Measurements from ENCODE around the gene COX19.

The COX19 gene, protein sequence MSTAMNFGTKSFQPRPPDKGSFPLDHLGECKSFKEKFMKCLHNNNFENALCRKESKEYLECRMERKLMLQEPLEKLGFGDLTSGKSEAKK

GRCh38 chr7:974820-975681 is at the start of gene COX19:
Gene COX19 (minus strand): TSS chr7:975549. CDS start chr7:975509, 40 bp downstream.
- peak; percentile 93 for DNase-seq

GRCh38 chr7:1024331-1024841 is 49.0 kb upstream of the COX19 start:
- DNase-seq, result no peak

DNA sequence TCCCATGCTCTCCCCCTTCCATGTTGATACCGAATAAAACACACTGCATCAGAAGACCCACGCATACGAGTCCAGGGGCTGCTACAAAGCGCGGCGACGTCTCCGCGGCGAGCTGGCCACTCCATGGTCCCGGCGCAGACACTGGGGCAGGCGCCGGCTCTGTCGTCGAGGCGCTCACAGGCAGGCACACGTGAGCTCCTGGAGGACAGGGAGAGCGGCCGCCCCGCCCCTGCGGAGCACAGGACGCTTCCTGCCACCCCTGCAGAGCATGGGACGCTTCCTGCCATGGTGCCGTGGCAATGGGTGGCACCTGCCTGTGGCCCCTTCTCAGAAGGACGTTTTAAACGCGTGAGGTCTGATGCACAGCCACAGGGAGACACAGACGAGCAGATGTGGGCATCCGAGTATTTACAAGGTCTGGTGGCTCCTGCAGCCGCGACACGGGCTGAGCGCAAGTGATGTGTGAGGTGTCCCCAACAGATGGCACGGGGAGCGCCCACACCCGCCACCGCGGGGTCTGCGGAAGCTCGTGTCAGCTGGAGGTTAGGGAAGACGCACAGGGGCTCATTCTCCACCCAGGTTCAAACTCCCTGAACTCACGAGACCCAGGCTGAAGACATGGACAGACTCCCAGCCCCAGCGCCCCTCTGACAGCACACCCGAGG is 47.6 kb upstream of the COX19 start:
- no peak for DNase-seq

- DNase-seq, result no peak
Measured at GRCh38 chr7:1022356-1022755, 47.0 kb upstream of the COX19 start.

- DNase-seq, result no peak
Measured at GRCh38 chr7:1021931-1022330, 46.6 kb upstream of the COX19 start.

DNA sequence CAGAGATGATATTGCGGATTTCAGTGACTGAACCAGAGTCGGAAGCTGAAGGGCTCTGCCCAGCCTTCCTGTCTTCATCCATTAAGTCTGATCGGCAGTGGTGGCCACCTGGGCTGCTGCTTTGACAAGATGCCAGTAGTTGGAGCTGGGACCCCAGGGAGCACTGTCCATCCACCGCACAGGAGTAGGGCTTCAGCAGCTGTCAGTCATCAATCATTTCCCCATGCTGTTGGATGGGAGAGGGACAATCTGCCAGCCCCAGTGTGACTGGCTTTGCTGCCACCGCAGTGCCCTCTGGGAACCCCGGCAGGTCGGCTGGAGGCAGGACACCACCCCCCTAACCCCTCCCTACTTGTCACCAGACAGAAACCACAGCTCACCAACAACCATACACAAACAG is 46.0 kb upstream of the COX19 start:
- no peak for DNase-seq

GRCh38 chr7:1020849-1021251 is 45.5 kb upstream of the COX19 start:
- DNase-seq, result no peak

GRCh38 chr7:1019789-1020610 is 44.7 kb upstream of the COX19 start:
- DNase-seq, result no peak

DNA sequence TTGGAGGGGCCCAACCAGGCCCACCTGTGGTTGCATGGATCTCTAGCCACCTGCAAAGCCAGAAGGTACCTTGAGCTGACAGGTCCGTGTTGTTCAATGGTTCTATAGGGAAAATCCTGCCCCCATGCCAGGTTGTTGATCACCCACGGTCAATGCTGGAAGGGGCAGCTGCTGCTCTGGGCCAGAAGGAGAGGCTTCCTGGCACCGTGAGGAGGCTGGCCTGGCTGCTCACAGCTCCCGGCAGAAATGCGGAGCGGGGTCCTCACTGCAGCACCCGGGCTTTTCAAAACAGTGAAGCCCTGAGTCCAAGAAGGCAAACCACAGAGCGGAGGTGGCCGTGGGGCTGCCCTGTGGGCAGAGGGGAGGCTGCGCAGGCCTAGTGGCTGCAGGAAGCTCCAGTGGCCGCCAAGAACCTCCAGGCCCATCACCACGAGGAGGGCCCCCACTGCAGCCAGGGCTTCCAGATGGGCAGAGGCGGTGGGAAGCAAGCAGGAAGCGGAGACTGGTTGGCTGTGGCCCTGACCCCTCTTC is 44.0 kb upstream of the COX19 start:
- no peak for DNase-seq

DNA sequence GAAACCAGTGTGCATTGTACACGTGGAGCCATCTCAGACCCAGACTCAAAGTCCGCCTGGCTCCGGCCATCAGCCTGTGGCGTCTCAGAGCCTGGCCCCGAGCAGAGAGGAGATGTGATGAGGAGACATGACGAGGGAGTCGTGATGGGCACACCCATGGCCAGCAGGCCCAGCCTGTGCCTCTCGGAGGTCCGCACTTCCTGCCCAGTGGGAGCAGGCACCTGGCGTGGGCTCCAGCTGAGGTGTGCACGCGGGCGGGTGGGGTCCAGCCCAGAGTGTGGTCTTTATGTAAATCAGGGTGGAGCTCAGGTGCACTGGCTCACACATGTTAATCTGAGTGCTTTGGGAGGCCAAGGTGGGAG is 43.0 kb upstream of the COX19 start:
- no peak for DNase-seq

DNA sequence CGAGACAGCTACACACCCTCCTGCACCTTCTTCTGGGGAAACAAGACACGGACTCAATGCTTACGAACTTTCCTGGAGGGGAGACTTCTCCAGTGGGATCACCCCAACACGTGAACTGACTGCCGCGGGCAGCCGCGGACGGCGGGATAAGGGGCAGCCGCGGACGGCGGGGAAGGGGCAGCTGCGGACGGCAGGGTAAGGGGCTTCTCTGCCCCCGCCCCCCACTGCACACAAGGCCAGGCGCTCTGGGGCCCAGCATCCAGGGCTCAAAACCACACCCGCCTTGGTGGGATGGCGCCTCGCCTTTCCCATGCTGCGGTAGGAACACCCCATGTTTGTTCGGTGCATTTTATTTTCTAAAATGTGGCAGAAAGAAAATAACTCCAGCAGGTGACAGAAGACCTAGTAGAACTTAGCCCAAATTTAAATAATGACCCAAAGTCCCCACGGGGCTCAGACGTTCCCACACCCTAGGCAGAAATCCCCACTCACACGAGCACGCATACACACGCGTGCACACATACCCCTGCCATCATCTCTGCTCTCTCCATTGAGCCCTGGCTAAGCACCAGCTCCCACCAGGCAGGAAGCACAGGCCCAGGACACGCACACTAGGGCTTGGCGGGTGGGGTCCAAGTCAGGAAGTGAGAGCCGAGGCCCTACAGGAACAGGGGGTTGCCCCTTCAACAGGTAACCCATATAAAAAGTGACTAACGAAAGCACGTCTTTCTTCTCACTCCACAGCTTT is 42.4 kb upstream of the COX19 start:
- no peak for DNase-seq

- DNase-seq, result no peak
Measured at GRCh38 chr7:1016577-1017531, 41.5 kb upstream of the COX19 start.

DNA sequence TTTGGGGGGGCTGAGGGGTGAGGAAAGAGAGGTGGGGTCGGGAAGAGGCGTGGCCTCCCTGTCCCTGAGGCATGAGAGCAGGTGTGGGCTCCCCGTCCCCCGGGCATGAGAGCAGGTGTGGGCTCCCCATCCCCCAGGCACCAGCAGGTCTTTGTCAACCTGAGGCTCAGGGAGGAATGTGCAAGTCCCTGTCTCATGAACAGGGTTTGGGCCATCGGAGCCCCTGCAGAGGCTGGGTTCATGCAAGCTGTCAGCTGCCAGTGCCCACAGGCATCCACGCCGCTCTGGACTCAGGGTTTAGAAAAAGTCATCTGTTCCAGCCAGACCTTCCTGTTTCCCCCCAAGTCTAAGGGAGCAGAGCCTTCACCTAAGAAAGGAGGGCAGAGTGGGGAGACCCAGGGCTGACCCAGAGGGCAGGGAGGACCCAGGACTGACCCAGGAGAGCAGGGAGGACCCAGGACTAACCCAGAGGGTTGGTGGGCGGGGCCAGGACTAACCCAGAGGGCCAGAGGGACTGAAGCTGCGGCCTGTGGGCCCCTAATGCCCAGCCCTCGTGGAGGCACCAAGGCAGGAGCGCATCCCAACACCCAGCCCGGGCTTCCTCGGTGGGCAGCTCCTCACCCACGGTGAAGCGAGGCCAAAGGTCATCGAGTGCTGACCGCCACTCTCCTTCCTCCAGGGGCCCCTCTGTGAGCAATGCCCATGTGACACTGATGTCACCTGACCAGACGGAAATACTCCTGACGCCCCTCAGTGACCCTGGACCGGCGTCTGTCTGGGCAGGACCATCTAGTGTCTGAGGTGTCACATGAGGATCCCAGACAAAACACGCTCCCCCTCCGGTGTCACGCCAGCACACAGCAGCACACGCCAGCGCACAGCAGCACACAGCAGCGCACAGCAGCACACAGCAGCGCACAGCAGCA is 40.1 kb upstream of the COX19 start:
- no peak for DNase-seq

- DNase-seq, result no peak
Measured at GRCh38 chr7:1014681-1015080, 39.3 kb upstream of the COX19 start.

- no peak for DNase-seq
Measured at GRCh38 chr7:1013581-1013980, 38.2 kb upstream of the COX19 start.

DNA sequence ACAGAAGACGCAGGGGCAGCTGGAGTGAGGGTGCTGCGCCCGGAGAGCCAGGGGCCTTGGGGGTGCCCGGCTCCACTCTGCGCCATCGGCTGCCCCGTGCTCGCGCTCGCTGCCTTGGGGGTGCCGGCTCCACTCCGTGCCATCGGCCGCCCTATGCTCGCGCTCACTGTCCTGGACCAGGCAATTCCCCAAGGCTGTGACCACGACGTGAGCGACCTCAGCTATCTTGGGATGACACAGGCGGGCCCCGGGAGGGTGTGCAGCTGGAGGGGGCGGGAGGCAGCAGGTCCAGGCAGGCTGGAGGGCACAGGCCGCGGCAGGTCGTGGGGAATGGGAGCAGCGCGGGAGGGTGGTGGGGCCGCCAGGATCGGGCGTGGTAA is 37.4 kb upstream of the COX19 start:
- DNase-seq, result no peak

GRCh38 chr7:1012004-1012715 is 36.8 kb upstream of the COX19 start:
- DNase-seq, result no peak

DNA sequence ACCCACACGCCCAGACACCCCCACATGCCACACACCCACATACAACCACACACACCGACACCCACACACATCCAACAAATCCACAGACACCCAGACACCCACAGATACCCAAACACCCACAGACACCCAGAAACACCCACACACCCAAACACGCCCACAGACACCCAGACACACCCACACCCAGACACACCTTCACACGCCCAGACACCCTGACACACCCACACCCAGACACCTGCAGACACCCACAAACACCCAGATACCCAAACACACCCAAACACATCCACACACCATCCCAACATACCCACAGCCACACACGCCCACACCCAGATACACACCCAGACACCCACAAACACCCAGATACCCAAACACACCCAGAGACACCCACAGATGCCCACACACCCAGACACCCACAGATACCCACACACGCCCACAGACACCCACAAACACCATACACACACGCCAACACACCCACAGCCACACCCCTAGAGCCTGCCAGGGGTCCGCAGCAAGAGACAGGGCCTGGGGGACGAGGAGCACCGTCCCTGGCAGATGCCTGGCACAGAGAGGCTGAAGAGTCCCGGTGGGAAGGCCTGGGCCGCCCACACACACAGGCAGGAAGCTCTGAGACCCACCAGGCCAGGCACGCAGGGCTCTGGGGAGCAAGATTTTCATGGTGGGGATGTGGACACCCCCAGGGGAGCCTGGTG is 36.1 kb upstream of the COX19 start:
- no peak for DNase-seq
